HEK293 (cell line): Measurements from ENCODE around the gene SETD5.

Experiments
- CTCF ChIP-seq: fragments of 450-650 bp; formaldehyde crosslinking; IDR thresholded peaks from 2 replicates; pipeline ENCODE4 v1.5.1; 2016; ENCODE audit warnings: missing biosample characterization, missing genetic modification characterization
- SCRT1 ChIP-seq: fragments of 450-650 bp; formaldehyde crosslinking; IDR thresholded peaks from 2 replicates; pipeline ENCODE4 v1.5.1; 2016; ENCODE audit warnings: missing biosample characterization, missing genetic modification characterization, borderline replicate concordance
- ZNF239 ChIP-seq: fragments of 450-650 bp; formaldehyde crosslinking; IDR thresholded peaks from 2 replicates; pipeline ENCODE4 v1.5.1; 2016; ENCODE audit warnings: missing biosample characterization, missing genetic modification characterization
- ZNF274 ChIP-seq, 2 experiments: fragments of 200-500 bp in 1 of 2; fragments of 450-650 bp in 1 of 2; sonication (Bioruptor generic) in 1 of 2; formaldehyde crosslinking in 1 of 2; IDR thresholded peaks; 2 replicates each; pipeline versions ENCODE4 v1.5.1 to v1.6.1; 2014 to 2016; ENCODE audit warnings: borderline replicate concordance in 1 of 2, inconsistent platforms in 1 of 2, low read length in 1 of 2, missing biosample characterization in 1 of 2, missing genetic modification characterization in 1 of 2
- ZNF341 ChIP-seq: fragments of 450-650 bp; formaldehyde crosslinking; IDR thresholded peaks from 2 replicates; pipeline ENCODE4; 2016; ENCODE audit warnings: low read depth, missing biosample characterization, missing genetic modification characterization
- ZNF394 ChIP-seq: fragments of 450-650 bp; formaldehyde crosslinking; IDR thresholded peaks from 2 replicates; pipeline ENCODE4 v1.5.1; 2016; ENCODE audit warnings: missing biosample characterization, missing genetic modification characterization, mild to moderate bottlenecking, moderate library complexity, borderline replicate concordance
- TF ChIP-seq, protein P1 (sequence below): fragments of 450-650 bp; formaldehyde crosslinking; IDR thresholded peaks from 2 replicates; pipeline ENCODE4 v1.5.1; 2016; ENCODE audit warnings: missing biosample characterization, missing genetic modification characterization, low read depth

- TF ChIP-seq, protein P1, sequence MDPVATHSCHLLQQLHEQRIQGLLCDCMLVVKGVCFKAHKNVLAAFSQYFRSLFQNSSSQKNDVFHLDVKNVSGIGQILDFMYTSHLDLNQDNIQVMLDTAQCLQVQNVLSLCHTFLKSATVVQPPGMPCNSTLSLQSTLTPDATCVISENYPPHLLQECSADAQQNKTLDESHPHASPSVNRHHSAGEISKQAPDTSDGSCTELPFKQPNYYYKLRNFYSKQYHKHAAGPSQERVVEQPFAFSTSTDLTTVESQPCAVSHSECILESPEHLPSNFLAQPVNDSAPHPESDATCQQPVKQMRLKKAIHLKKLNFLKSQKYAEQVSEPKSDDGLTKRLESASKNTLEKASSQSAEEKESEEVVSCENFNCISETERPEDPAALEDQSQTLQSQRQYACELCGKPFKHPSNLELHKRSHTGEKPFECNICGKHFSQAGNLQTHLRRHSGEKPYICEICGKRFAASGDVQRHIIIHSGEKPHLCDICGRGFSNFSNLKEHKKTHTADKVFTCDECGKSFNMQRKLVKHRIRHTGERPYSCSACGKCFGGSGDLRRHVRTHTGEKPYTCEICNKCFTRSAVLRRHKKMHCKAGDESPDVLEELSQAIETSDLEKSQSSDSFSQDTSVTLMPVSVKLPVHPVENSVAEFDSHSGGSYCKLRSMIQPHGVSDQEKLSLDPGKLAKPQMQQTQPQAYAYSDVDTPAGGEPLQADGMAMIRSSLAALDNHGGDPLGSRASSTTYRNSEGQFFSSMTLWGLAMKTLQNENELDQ (tag by site-specific recombination) = no peak
- TF ChIP-seq ZNF341 (tag by site-specific recombination) (no peak), SCRT1 (no peak), ZNF239 (no peak), ZNF274 (IDR thresholded peaks at IDR 0.05; ENCODE audit: low read length) (no peak), ZNF274 (tag by site-specific recombination; IDR thresholded peaks at IDR 0.05; ENCODE audit: borderline replicate concordance) (no peak), ZNF394 (tag by site-specific recombination) (no peak), CTCF (tag by site-specific recombination) (no peak)
Measured at GRCh38 chr3:9430733-9431132, 33.3 kb downstream of the SETD5 start.
